Stimulated activated CD4-positive, alpha-beta T cell treated with anti-CD3 and anti-CD28 coated beads, TNF-alpha, amount 100 ng/mL, for 48 hours (primary cell): ENCODE results near the gene DCP2.

Source experiments
- DNase-seq, 3 donors: peaks; one replicate each; pipeline ENCODE4 v3.0.0-alpha.2; 2020; ENCODE audit warnings: low read depth in 3 of 3

Gene DCP2

GRCh38 chr5:113068559-113068958, 92.0 kb downstream of the DCP2 start:
- no peak for DNase-seq
